GM19372 (cell line): ENCODE data around the gene SNHG17.
"Not testable (repeated sequence)": the region's sequence is repeated elsewhere in the genome, so short reads cannot be mapped to it uniquely, and the experiment has no call there.

Source experiments
- ATAC-seq: cut with Tn5 transposase; IDR thresholded peaks from one replicate; pipeline ENCODE4 v1.9.1; 2021; ENCODE audit warnings: mild to moderate bottlenecking, low read depth, moderate library complexity; ENCODE audit not compliant: unreplicated experiment

The SNHG17 gene

GRCh38 chr20:38421915-38422314 lies 13.2 kb downstream of the SNHG17 start:
- ATAC-seq, result no peak

- ATAC-seq, result no peak
Observed at GRCh38 chr20:38420388-38421085, 14.6 kb downstream of the SNHG17 start.

GRCh38 chr20:38418509-38419204 lies 16.5 kb downstream of the SNHG17 start:
- ATAC-seq, result no peak

GRCh38 chr20:38414769-38415450 lies 20.2 kb downstream of the SNHG17 start:
- no peak for ATAC-seq

- no peak for ATAC-seq
Observed at GRCh38 chr20:38412877-38413577, 22.1 kb downstream of the SNHG17 start.

- not testable (repeated sequence) for ATAC-seq
Observed at GRCh38 chr20:38407822-38408221, 27.3 kb downstream of the SNHG17 start.

- ATAC-seq, result no peak
Observed at GRCh38 chr20:38407321-38407720, 27.8 kb downstream of the SNHG17 start.

GRCh38 chr20:38406476-38406875 lies 28.7 kb downstream of the SNHG17 start:
- ATAC-seq, result no peak

GRCh38 chr20:38405132-38405531 lies 30.0 kb downstream of the SNHG17 start:
- no peak for ATAC-seq

- no peak for ATAC-seq
Observed at GRCh38 chr20:38404016-38404415, 31.1 kb downstream of the SNHG17 start.

GRCh38 chr20:38402816-38403215 lies 32.3 kb downstream of the SNHG17 start:
- ATAC-seq, result no peak

- no peak for ATAC-seq
Observed at GRCh38 chr20:38402089-38402488, 33.0 kb downstream of the SNHG17 start.

GRCh38 chr20:38395751-38396395 lies 39.3 kb downstream of the SNHG17 start:
- not testable (repeated sequence) for ATAC-seq

- no peak for ATAC-seq
Observed at GRCh38 chr20:38395165-38395564, 40.0 kb downstream of the SNHG17 start.

GRCh38 chr20:38393259-38393658 lies 41.9 kb downstream of the SNHG17 start:
- no peak for ATAC-seq

- ATAC-seq, result no peak
Observed at GRCh38 chr20:38392356-38392755, 42.8 kb downstream of the SNHG17 start.

- no peak for ATAC-seq
Observed at GRCh38 chr20:38387953-38388352, 47.2 kb downstream of the SNHG17 start.

GRCh38 chr20:38386851-38387250 lies 48.3 kb downstream of the SNHG17 start:
- no peak for ATAC-seq

GRCh38 chr20:38386004-38386403 lies 49.1 kb downstream of the SNHG17 start:
- no peak for ATAC-seq

GRCh38 chr20:38383147-38383546 lies 52.0 kb downstream of the SNHG17 start:
- ATAC-seq, result no peak
